ENCODE results near the gene PTGDS.

The PTGDS gene

DNA sequence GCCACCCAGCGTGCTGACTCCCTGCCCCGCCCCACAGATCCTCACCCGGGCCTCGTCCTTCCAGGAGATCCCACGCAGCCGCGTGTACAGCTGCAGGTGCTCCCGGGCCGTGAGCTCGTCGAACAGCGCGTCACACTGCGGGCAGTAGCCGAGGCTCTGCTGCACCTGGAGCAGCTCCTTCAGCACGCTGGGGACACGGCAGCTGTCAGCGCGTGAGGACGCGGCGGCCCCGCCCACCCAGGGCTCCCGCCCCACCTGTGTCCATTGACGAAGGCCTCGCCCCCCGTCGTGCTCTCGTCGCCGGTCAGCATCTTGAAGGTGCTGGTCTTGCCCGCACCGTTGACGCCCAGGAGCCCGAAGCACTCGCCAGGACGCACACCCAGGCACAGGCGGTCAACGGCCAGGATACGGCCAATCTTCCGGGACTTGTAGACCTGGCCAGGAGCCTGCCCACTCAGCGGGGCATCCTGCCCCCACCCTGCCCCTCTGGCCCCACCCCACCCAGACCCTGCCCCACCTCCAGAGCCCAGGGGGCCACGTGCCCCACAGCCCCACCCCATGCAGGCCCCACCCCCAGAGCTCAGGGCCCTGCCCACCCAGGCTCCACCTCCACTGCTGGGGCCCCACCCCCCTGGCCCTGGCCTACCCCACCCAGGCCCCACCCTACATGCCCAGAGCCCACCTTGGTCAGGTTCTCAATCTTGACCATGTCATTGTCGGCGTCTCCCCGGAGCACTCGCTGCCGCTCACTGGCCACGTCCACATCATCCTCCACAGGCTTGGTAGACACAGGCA is 32.8 kb downstream of the PTGDS start:
- TF ChIP-seq, protein P1, sequence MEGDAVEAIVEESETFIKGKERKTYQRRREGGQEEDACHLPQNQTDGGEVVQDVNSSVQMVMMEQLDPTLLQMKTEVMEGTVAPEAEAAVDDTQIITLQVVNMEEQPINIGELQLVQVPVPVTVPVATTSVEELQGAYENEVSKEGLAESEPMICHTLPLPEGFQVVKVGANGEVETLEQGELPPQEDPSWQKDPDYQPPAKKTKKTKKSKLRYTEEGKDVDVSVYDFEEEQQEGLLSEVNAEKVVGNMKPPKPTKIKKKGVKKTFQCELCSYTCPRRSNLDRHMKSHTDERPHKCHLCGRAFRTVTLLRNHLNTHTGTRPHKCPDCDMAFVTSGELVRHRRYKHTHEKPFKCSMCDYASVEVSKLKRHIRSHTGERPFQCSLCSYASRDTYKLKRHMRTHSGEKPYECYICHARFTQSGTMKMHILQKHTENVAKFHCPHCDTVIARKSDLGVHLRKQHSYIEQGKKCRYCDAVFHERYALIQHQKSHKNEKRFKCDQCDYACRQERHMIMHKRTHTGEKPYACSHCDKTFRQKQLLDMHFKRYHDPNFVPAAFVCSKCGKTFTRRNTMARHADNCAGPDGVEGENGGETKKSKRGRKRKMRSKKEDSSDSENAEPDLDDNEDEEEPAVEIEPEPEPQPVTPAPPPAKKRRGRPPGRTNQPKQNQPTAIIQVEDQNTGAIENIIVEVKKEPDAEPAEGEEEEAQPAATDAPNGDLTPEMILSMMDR (IDR thresholded peaks at IDR 0.05; ENCODE audit: low read depth, low read length) = no peak

DNA sequence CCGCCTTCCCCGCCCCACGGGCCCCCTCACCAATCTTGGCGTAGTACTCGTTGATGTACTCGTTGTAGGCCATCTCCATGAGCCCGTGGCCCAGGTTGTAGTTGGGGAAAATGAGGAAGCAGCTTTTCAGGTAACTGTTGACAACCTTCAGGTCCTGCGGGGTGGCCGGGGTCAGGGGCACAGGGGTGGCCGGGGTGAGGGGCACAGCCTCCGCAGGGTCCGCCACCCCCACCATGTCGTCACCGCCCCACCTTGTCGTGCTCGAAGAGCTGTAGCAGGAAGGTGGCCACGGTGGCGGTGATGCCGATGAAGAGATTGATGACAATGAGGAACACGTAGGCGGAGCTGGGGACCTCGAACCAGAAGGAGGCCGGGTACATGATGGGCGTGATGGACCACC is 33.9 kb downstream of the PTGDS start:
- H3K4me3 ChIP-seq (ENCODE audit: low read depth, low read length) = no peak overlapping the region
- TF ChIP-seq, protein P1 (IDR thresholded peaks at IDR 0.05; ENCODE audit: low read depth, low read length) = no peak

More for the DNA sequence above, 32.8 kb downstream of the PTGDS start:
- H3K4me3 ChIP-seq (ENCODE audit: low read depth, low read length) = no peak overlapping the region

DNA sequence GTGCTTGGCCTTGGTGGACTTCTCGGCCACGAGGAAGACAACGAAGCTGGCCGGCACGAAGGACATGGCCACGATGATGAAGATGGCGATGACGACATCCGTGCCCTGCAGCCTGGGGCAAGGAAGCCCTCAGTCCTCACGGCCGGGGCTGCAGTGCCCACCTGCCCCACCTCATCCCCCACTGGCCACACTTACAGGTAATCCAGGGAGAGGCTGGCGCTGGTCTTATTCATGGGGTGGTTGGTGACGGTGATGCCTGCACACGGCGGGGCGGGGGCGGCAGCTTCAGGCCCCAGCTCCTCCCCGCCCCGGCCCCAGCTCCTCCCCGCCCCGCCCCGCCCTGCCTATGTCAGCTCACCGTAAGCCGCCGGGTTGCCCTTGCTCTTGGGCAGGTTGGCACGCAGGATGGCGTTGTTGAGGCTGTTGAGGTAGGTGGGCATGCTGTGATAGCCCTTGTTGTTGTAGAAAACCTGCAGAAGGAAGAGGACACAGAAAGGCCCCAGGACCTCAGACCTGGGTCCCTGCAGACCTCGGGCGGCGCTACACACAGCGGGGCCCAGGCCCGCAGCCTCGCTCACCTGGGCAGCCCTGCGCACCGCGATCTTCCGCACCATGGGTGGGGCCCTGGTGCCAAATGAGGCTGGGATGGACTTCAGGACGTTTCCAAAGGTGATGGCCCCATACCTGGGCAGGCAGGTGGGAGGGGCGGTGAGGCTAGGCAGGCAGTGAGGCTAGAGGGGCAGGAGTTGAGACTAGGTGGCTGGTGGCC is 34.8 kb downstream of the PTGDS start:
- TF ChIP-seq, protein P1 (IDR thresholded peaks at IDR 0.05; ENCODE audit: low read depth, low read length) = no peak
- H3K4me3 ChIP-seq (ENCODE audit: low read depth, low read length) = no peak overlapping the region

DNA sequence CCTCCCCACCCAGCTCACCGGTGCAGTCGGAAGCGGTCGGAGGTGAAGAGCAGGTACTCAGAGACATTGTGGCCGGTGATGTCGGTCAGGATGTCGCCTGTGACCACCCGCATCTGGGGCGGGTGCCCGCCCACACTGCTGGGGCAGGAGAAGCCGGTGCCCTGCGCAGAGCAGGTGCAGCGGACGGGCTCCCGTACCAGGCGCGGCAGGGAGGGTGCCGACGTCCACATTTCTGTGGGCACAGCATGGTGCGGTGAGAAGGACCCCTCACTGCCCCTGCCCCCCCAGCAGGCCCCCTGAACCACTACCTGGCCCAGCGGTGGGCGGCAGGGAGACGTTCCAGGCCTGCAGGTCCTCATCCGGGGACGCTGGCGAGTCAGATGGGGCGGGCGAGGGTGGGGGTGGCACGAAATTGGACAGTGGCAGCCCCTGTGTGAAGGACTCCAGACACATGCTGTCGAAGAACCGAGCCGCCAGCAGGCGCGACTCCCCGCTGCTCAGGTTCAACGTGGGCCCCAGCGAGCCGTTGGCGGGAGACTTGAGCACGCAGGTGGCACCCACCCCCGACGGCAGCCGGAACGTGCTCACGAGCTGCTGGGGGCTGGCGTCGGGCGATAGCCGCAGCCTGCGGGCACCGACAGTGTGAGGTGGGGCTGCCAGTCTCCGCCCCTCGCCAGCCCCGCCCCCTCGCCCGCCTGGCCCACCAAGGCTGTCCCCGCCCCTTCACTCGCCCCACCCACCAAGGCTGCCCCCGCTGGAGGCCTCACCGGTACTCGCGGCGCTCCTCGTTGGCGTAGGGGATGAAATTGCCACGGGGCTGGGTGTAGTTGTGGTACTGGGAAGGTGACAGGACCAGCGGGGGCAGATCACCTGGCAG is 35.6 kb downstream of the PTGDS start:
- TF ChIP-seq, protein P1 (IDR thresholded peaks at IDR 0.05; ENCODE audit: low read depth, low read length) = no peak
- H3K4me3 ChIP-seq (ENCODE audit: low read depth, low read length) = no peak overlapping the region

DNA sequence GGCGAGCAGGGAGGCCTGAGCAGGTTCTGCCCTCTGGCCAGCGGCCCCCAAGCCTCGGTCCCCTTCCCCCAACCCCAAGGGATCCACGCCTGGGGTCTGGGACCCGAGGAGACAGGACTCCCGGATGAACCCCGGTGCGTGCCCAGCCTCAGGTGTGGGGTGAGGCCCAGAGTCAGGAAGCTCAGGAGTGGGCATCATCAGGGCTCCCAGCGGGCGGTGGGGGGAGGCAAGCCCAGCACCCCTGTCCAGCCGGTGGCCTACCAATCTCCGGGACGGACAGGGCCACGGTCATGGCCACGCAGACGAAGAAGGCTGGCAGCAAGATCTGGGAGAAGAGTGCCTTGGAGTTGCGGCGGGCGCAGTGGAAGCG is 36.3 kb downstream of the PTGDS start:
- TF ChIP-seq, protein P1 (IDR thresholded peaks at IDR 0.05; ENCODE audit: low read depth, low read length) = no peak
- H3K4me3 ChIP-seq (ENCODE audit: low read depth, low read length) = no peak overlapping the region

DNA sequence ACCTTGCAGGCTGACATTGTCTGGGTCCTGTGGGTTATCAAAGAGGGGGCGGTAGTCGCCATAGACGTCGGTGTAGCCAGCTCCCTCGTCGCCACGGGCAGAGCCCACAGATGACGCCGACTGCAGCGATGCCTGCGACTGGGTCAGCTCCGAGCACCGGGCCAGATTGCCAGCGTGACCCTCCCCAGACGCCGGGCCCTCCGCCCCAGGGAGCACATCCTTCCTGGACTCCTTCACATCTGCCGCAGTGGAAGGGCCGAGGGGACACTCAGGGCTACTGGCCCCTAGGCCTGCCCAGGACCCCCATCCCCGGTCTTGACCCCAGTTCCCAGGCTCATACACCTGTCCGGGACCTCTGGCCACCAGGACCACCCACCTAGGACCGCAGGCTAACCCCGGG is 36.9 kb downstream of the PTGDS start:
- TF ChIP-seq, protein P1 (IDR thresholded peaks at IDR 0.05; ENCODE audit: low read depth, low read length) = no peak
- H3K4me3 ChIP-seq (ENCODE audit: low read depth, low read length) = no peak overlapping the region

All from WI38 (cell line).